GM21786 (cell line): ENCODE results near the gene ADAMTS2.
"Not testable (repeated sequence)": the region's sequence is repeated elsewhere in the genome, so short reads cannot be mapped to it uniquely, and the experiment has no call there.

Experiments
- ATAC-seq: cut with Tn5 transposase; IDR thresholded peaks from one replicate; pipeline ENCODE4 v1.9.1; 2021; ENCODE audit not compliant: unreplicated experiment

ADAMTS2 gene

DNA sequence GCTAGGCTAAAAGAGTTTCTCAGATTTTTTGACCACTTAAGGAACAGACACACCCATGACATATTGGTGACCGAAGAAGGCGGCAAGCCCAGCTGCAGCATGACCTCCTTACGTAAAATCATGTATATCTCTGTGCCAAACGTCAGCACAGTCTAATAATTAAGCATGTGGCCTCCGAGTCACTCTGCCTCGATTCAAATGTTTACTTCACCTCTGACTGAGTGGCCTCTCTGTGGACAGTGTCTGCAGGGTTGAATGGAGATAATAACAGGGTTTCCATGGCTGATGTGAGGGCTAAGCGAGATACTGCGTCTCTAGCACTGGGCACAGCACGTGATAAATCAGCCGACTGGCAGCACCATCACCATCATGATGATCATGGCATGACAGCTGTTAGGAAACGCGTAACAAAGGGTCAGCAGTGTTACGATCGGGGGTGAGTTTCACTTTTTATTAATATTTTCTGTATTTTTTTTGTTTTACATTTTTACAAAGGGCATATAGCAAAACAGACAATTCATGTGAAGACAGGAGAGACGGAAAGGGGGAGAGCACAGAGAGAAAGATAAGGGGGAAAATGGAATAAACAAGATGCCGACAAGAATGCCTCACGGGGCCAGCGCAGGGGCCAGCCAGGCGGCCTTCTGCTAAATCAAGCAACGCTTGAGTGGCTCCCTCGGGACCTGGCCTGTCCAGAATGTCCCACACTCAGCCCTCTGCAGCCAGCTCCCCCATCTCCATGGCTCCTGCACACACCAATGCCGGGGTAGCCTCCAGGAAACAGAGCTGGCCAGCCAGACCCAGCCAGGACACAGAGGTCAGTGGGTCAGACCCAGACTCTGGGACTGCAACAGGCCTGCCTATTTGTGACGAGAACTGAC, 60.3 kb downstream of the ADAMTS2 start:
- no peak for ATAC-seq

DNA sequence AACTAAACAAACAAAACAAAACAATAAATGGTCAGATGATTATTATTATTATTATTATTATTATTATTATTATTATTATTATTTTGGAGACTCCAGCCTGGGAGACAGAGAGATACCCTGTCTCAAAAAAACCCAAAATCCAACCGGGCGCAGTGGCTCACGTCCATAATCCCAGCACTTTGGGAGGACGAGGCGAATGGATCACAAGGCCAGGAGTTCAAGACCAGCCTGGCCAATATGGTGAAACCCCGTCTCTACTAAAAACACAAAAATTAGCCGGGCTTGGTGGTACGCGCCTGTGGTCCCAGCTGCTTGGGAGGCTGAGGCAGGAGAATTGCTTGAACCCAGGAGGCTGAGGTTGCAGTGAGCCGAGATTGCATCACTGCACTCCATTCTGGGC, 61.4 kb downstream of the ADAMTS2 start:
- not testable (repeated sequence) for ATAC-seq

GRCh38 chr5:179281694-179282093, 63.6 kb downstream of the ADAMTS2 start:
- ATAC-seq, result no peak

DNA sequence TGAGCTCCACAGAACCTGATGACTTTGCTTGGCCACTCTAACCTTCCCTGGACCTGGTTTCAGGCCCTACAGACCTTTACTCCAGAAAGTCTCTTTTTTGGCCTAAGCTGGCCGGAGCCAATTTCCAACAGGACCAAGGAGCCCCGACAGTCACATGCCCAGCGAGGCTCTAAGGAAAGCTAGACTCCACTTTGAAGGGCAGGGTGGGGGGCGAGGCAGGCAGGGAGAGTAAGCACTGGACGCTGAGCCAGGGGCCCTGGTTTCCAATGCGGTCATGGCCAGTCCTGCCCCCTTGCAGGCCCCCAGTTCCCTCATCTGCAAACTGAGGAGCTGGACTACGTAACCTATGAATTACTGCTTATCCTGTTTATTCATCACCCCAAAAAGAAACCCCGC, 65.2 kb downstream of the ADAMTS2 start:
- ATAC-seq, result no peak

GRCh38 chr5:179279347-179280094, 65.7 kb downstream of the ADAMTS2 start:
- ATAC-seq, result no peak

DNA sequence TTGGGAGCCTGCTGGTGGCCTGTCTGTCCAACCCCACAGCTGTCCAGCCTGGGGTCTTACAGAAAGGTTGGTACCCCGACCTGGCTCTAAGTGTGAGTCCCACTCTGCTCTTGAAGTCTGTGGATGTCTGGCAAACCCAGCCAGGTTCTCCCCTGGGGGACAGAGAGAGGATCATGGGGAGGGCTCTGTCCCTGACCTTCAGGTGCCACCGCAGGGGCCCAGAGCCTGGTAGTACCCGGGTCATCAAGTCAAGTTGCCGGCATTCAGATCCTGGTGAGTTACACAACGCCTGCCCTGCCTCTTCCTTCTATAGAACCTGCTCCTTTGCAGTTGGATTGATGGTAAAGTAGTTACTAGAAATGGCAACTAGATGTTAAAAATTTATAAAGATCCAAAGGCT, 66.7 kb downstream of the ADAMTS2 start:
- no peak for ATAC-seq

- ATAC-seq, result no peak
These were observed 67.1 kb downstream of the ADAMTS2 start for GRCh38 chr5:179278119-179278518.

- ATAC-seq, result no peak
These were observed 68.3 kb downstream of the ADAMTS2 start for GRCh38 chr5:179276838-179277395.

DNA sequence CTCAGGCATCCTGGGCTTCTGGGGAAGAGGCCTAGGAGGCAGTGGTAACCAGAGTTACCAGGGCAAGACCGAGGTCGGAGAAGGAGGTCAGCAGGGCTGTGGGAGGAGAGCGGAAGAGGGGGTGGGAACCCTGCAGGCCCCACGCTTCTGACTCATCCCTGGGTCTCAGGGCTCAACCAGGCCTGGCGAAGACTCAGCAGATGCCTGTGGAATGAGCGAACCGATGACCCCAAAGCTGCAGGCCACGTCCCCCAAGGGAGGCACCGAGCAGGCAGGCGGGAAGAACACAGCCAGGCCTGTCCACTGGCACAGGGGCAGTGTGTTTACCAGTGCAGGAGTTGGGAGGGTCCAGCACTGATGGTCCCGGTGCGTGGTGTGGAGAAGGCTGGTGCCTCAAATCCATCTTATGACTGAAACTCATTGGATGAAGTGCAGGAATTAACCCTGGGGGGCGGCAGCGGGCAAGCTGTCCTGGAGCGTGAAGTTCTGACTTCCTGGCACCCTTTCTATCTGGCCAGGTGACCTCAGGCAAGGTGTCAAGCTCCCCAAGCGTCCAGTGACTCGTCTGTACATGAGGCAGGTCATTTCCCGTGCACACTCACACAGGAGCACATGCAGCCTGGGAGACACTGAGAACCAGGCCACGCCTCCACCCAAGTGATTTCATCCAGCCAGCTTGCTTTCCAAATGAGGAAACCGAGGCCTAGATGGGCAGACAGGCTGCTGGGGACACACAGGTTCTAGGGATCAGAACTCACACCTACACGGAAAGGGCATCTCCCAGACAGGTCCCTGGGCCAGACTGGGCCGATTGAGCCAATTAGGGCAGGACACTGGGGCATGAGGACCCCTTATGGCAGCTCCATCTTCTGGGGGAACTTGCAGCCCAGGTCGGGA, 69.1 kb downstream of the ADAMTS2 start:
- no peak for ATAC-seq

DNA sequence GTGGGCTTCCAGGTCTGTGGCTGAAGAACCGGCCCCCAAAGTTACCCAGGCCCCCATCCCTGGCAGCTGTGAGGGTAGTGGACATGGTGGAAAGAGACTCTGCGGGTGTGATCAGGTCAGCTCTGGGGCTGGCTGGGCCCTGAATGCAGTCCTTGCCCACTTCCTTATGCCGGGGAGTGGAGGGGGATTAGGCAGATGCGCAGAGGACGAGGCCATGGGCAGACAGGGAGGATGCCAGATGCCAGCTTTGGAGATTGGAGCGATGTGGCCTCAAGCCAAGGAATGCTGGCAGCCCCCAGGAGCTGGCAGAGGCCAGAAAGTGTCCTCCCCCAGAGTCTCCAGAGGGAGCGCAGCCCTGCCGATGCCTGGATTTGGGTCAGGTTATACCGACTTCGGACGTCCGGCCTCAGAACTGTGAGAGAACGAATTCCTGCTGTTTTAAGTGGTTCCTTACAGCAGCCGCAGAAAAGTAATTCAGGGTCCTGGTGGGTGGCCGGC, 69.8 kb downstream of the ADAMTS2 start:
- no peak for ATAC-seq

DNA sequence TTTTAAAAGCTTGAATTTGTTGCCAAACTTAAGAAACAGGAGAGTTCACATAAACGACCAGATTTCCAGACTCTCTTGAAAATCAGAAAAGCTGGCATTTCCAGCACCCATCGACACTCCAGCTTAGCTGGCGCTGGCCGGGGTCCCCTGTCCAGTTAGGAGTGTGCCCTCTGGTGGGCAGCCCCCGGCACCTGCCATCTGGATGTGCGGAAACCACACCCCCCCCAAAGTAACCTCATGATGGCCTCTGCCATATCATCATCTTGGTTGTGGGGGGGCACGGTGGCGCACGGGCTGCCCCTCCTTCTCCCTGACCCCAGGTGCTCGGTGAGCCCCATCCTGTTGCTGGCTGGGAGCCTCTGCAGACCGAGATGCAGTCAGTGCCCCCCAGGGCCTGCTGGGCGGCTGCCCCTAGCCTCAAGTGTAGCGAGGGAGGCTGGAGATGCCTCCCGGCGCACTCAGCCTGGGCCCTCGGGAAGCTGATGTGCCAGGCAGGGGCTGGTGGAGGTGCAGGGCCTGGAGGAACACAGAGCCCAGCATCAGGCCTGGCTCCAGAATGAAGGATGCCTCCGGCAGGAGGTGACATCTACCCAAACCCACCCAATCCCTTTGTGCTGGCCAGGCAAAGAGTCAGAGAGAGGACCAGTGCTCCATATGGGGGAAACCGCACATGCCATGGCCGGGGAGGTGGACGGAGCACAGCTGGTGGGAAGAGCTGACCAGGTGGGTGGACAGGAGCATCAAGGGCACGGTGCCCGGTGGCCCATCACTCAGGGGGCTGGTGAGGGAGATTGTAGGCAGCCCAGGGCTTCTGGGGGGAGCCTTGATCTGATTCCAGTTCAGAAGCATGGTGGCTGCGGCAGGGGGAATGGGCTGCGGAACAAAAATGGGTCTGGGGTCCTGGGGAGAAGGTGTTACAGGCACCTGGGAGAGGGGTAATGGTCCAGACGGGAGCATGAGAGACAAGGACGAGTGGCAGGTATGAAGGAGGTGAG, 70.6 kb downstream of the ADAMTS2 start:
- ATAC-seq, result no peak

DNA sequence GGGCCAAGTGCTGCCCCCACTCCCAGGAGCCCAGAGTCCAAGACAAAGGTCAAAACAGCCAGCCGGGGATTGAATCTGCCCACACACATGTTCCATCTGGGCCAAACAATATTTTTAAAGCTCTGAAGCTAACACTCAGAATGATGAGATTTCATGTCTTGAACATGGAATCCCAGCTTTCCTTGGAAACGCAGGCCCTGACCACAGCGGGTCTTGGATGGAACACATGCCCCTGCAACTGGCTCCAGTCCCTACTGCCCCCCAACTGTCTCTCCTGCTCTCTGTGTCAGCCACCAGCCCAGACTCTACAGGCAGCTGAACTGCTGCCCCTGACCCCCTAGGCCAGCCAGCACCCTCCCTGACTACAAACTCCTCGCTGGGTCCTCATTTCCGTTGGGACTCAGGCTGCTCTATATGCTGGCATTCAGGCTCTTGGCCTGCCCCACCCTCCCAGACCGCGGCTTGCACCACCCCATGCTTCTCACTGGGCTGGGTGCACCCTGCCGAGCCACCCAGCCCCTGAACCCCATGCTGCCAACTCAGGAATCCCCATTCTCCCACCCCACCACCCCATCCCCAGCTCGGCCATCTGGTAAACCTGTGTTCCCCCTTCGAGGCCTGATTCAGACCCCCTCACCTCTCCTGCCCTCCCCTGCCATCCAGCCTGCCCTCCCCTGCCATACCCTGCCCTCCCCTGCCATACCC, 71.7 kb downstream of the ADAMTS2 start:
- no peak for ATAC-seq

- ATAC-seq, result no peak
These were observed 72.2 kb downstream of the ADAMTS2 start for GRCh38 chr5:179273073-179273435.

- no peak for ATAC-seq
These were observed 72.8 kb downstream of the ADAMTS2 start for GRCh38 chr5:179272326-179273072.

GRCh38 chr5:179271821-179272325, 73.4 kb downstream of the ADAMTS2 start:
- no peak for ATAC-seq

- ATAC-seq, result no peak
These were observed 73.9 kb downstream of the ADAMTS2 start for GRCh38 chr5:179271428-179271734.

GRCh38 chr5:179270581-179271427, 74.5 kb downstream of the ADAMTS2 start:
- ATAC-seq, result no peak
